RWPE1 (cell line): Measurements from ENCODE around the gene TSHB.

Experiments
- CTCF ChIA-PET: fragments of 350-600 bp; sonication (Branson Sonifier 250); formaldehyde crosslinking; extraction: SDS; loops from one replicate; lab custom pipeline; 2021; lab: Yijun Ruan, JAX
- POLR2A ChIA-PET: fragments of 400-600 bp; formaldehyde crosslinking; extraction: SDS; loops from one replicate; lab custom pipeline; 2020; ENCODE audit warnings: antibody characterized with exemption; ENCODE audit not compliant: low non-redundant PET; lab: Yijun Ruan, JAX
- DNase-seq: peaks from one replicate; pipeline ENCODE4 v3.0.0; 2012; ENCODE audit warnings: low spot score
- H3K27ac ChIP-seq: fragments of 450-650 bp; 2 replicates; pipeline ENCODE4 v1.5.1; 2017
- TF ChIP-seq, protein P1 (sequence below): fragments of 450-650 bp; conservative IDR thresholded peaks from 2 replicates; pipeline ENCODE4 v1.5.1; 2017; ENCODE audit warnings: low read depth, mild to moderate bottlenecking

TSHB gene

DNA sequence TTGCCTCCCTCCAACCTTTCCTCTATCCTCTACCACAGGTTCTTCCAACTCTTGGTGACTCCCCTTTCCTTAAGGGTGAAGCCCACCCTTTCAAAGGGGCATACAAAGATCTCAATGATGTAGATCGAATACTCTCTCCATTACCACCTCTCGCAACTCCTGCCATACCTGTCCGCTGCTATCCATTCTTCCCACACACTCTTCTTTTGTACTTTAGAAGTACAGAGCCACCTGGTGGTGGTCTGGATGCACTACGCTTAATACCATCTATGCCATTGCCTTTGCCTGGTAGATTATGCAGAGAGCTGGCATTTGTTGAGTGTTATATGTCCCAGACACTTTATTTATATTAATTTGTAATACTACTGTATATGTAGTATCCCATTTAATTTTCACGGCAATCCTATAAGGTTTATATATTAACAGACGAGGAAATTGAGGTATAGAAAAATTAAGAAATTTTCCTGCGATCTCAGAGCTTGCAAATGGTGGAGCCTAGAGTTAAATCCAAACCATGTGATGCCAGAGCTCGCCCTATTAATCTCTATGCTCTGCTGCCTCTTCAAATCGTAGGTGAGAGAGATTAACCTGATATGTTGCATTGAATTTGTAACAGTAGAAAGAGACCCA lies 22.9 kb downstream of the TSHB start:
- ChIA-PET POLR2A (no interaction called here), CTCF (interaction anchor here (0.5 to 2.6 kb wide), 12 partner anchors 19 to 712 kb away, joined by 3 to 12 read pairs (median 4); no protein-coding TSS in a partner anchor)
- peak; percentile 71 for DNase-seq
- H3K27ac ChIP-seq, result no peak overlapping the region
- TF ChIP-seq, protein P1, sequence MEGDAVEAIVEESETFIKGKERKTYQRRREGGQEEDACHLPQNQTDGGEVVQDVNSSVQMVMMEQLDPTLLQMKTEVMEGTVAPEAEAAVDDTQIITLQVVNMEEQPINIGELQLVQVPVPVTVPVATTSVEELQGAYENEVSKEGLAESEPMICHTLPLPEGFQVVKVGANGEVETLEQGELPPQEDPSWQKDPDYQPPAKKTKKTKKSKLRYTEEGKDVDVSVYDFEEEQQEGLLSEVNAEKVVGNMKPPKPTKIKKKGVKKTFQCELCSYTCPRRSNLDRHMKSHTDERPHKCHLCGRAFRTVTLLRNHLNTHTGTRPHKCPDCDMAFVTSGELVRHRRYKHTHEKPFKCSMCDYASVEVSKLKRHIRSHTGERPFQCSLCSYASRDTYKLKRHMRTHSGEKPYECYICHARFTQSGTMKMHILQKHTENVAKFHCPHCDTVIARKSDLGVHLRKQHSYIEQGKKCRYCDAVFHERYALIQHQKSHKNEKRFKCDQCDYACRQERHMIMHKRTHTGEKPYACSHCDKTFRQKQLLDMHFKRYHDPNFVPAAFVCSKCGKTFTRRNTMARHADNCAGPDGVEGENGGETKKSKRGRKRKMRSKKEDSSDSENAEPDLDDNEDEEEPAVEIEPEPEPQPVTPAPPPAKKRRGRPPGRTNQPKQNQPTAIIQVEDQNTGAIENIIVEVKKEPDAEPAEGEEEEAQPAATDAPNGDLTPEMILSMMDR, result peak; percentile 83

DNA sequence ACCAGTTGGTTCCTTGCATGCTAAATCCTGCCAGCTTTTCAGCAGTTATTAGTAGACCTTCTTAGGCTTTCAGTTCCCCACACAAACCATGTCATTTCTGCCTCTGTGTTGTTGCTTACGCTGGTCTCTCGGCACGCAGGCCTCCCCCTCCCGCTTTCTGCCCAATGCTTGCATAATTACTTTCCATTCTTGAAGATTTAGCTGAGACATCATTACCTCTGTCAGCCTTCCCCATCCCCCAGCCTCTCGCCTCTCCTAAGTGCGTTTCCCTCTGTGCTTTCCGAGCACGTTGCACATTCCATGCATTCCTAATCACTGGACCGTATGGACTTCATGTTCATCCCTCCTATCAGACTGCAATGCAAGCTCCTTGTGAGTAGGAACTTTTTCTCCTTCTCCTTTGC lies 26.8 kb downstream of the TSHB start:
- TF ChIP-seq, protein P1, result no peak
- no peak for DNase-seq
- no peak overlapping the region for H3K27ac ChIP-seq
- ChIA-PET POLR2A (no interaction called here), CTCF (no interaction called here)

GRCh38 chr1:115057661-115058254 lies 28.1 kb downstream of the TSHB start:
- no peak overlapping the region for H3K27ac ChIP-seq
- no peak for DNase-seq
- ChIA-PET POLR2A (no interaction called here), CTCF (no interaction called here)
- TF ChIP-seq, protein P1, result no peak

DNA sequence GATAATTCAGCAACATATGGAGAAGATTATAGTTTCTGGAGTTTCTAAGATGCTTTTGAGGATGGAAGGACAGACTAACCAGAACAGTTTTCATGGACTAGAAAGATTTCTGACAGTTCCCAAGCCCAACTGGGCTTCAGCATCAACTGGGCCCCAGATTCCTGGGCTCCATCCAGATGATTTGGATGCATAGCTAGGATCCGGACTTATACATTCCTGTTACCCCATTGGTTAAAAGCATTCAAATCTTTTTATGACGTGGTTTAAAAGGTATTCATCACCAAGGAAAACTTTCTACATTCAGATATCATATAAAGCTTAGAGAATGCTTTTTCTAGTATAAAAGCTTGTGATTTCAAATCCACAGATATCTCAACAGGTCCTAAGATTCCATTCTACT lies 29.7 kb downstream of the TSHB start:
- H3K27ac ChIP-seq, result no peak overlapping the region
- TF ChIP-seq, protein P1, result no peak
- no peak for DNase-seq
- CTCF ChIA-PET, result no interaction called here
- POLR2A ChIA-PET, result no interaction called here

- TF ChIP-seq, protein P1, result no peak
- POLR2A ChIA-PET, result no interaction called here
- no peak overlapping the region for H3K27ac ChIP-seq
- no peak for DNase-seq
- CTCF ChIA-PET, result no interaction called here
Measured at GRCh38 chr1:115060501-115060900, 30.9 kb downstream of the TSHB start.

DNA sequence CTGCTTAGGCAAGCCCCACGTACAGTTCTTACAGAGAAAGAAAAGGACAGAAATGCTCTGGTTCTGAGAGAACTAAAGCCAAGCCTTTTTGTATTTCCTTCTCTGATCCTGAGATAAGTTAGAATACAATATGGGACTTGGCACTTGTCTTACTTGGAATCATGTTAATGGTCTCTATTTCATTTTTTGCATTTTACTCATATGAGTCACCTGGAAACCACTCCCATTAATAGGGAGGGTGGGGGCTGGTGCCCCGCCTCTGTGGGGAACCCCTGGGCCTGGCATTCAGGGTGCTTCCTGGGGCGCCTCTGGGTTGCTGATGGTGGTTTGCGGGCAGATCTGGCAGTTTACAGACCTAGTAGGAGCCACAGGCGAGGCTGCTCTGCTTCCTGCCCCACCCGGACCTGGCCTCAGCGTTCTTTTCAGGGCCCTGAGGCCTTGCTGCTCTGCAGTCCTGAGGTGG lies 32.9 kb downstream of the TSHB start:
- TF ChIP-seq, protein P1, result no peak
- peak overlapping the region; percentile 82 for H3K27ac ChIP-seq
- ChIA-PET POLR2A (no interaction called here), CTCF (no interaction called here)
- peak; percentile 86 for DNase-seq
